ENCODE data around the gene MECP2.
"Not testable (repeated sequence)": the region's sequence is repeated elsewhere in the genome, so short reads cannot be mapped to it uniquely, and the experiment has no call there.

The MECP2 gene

GRCh38 chrX:154097589-154098541, at the start of gene MECP2:
MECP2 (minus strand) TSS chrX:154097717.
- DNase-seq = peak; percentile 96

DNA sequence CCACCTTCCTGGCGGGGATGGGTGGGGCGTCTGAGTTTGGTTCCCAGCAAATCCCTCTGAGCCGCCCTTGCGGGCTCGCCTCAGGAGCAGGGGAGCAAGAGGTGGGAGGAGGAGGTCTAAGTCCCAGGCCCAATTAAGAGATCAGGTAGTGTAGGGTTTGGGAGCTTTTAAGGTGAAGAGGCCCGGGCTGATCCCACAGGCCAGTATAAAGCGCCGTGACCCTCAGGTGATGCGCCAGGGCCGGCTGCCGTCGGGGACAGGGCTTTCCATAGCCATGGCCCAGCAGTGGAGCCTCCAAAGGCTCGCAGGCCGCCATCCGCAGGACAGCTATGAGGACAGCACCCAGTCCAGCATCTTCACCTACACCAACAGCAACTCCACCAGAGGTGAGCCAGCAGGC, 46.5 kb upstream of the MECP2 start, which contains the start of gene OPN1LW:
Gene OPN1LW, plus strand, starts transcription at position 234 of the 400 bp plus-strand sequence. Its CDS starts 41 bp downstream, at position 275.
- DNase-seq = not testable (repeated sequence)

DNA sequence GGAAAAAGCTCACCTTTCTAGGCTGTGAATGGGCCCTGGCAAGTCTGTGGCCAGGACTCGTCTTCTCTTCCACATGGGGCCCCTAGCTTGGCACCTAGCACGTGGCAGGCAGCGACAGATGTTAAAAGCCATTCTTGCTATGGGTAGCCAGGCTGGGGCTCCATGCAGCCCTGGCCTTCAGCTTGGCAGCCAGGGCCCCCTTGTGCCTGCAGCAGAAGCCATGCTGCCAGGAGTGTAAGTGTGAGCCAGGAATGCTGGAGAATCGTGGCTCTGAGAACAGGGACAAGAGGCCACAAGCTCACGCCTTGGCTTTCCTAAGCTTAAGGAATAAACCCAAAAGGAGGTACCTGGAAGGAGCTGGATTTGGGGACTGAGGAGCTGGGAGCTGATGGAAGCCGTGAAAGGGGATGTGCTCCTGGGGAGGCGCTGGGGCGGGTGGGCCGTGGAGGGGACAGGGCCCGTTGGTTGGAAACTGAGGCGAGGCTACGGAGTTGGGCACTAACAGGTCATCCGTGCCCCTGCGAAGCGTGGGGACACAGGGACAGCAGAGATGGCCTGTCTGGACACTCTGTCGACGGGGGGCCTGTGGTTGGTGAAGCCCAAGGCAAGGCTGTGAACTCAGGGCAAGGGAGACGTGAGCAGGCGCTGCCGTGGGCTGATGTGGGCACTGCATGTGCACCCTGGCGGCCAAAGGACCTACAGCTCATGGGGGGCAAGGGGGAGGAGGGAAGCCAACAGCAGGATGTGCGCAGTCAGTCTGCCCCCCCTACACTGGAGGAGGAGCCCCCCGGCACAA, 45.6 kb upstream of the MECP2 start:
- no peak for DNase-seq

DNA sequence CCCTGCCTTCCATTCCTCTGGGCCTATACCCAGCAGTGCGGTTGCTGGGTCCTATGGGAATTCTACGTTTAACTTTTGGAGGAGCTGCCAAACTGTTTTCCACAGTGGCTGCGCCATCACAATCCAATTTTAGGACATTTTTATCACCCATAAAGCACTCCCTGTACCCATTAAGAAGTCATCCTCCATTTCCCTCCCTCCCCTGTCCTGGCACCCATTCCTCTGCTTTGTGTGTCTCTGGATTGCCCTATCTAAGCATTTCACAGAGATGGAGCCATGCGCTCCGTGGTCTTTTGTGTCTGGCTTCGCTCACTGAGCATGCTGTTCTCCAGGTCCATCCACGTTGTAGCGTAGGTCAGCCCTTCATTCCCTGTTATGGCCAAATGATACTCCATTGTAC, 44.9 kb upstream of the MECP2 start:
- no peak for DNase-seq

- no peak for DNase-seq
Measured at GRCh38 chrX:154140742-154141141, 43.2 kb upstream of the MECP2 start.

- no peak for DNase-seq
Measured at GRCh38 chrX:154140206-154140605, 42.7 kb upstream of the MECP2 start.

DNA sequence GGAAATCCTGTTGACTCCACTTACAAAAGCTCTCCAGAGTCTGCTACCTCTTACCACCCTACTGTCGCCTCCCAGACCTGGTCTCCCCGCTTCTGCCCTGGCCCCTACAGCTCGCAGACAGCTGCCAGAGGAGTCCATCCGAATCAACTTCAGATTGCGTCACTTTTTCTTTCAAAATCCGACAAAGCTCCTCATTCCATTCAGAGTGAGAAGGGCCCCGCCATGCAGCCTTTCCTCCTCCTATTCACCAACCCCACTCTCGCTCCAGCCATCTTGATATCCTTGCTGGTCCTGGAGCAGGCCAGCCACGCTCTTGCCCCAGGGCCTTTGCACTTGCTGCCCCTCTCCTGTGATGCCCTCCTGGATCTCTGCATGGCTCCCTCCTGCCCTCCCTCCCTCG, 41.3 kb upstream of the MECP2 start:
- no peak for DNase-seq

GRCh38 chrX:154136627-154137161, 39.2 kb upstream of the MECP2 start:
- peak; percentile 74 for DNase-seq

- no peak for DNase-seq
Measured at GRCh38 chrX:154135458-154136229, 38.1 kb upstream of the MECP2 start.

DNA sequence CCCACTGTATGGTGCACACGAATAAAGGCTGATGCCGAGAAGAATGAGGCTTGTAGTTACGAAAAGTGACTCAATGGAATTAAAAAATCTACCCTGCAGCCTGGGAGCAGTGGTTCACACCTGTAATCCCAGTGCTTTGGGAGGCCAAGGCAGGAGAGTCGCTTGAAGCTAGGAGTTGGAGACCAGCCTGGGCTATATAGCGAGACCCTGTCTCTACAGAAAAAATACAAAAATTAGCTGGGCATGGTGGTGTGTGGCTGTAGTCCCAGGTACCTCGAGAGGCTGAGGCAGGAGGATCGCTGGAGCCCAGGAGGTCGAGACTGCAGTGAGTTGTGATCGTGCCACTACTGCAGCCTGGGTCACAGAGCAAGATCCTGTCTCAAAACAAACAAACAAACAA, 34.8 kb upstream of the MECP2 start:
- no peak for DNase-seq

GRCh38 chrX:154131955-154132354, 34.4 kb upstream of the MECP2 start:
- no peak for DNase-seq

DNA sequence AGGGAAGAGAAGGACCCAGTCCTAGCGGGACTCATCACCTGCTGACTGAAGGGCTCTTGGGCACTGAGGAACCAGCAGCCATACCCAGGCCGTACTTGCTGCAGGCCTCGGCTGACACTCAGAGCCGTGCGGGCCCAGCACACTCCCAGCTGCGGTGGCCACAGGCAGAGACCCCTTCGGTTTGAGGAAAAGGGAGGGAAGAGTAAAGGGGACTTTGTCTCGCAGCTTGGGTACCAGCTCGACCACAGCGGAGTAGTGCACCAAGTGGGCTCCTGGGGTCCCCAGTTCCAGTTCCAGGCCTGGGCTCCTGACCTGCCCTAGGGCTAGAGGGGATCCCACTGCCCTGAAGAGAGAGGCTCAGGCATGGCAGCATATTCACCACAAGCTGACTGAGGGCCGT, 28.6 kb upstream of the MECP2 start:
- no peak for DNase-seq

GRCh38 chrX:154125391-154126040, 28.0 kb upstream of the MECP2 start:
- DNase-seq = no peak

DNA sequence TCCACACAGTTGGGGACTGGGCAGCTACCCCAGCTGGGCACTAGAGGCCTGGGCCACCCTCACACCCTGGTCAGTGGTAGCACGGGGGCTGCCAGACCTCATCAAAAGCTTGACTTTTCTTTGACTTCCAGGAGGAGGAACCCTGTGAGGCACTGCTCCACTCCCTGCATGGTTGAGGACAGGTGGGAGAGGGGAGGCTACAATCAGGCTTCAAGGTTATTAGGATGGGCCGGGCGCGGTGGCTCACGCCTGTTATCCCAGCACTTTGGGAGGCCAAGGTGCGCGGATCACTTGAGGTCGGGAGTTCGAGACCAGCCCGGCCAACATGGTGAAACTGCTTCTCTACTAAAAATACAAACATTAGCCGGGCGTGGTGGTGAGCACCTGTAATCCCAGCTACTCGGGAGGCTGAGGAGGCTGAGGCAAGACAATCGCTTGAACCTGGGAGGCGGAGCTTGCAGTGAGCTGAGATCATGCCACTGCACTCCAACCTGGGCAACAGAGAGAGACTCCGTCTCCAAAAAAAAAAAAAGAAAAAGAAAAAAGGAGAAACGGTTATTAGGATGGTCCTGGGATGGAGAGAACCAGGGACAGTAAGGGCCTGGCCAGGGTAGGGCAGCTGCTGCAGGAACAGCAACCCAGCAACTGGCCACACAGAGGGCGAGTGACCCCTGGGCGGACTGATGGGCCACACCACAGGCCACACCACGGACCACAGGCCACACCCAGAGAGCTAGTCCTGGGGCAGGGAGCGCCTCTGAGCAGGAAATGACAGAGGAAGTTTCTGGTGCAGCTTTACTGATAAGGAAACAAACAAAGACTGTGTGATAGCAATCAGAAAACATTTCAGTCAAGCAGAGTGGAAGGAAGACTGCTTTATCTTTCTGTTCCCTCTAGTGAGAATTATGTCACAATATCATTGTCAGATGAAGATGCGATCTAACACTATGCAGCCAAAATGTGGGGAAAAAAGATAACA, 26.0 kb upstream of the MECP2 start:
- no peak for DNase-seq

DNA sequence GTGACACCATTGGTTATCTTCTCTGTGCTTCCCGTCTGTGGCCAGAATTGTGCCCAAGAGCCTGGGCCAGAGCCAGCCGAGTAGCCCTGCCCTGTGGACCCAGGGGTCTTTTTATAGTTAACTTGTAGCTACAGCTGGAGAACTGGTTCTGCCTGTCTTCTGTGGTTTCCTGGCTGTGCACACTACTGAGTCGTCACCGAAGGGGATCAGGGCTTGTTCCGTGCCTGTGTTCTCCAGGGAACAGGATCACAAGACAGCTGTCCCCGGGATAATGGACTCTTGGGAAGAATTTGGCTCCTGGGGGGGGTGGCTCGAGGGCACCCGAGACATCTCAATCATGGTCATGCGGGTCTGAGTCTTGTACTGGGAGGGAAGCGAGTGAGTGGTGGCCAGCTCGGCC, 24.4 kb upstream of the MECP2 start:
- no peak for DNase-seq

DNA sequence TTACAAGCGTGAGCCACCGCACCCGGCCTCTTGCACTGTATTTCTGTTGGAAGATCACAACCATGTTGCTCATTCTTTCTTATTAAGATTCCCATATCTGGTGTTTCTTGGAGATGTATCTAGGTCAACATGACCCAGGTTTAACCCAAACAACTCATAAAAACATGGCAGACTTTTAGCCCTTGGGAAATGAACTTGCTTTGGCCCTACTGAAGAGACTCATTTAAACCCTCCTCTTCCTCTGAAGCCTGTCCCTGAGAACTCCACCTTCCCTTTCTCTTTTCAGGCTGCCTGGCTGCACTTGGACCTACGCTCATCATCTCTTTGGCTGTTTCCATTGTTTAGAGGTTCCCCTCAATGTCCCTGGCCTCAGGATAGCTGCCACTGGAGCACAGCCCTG, 23.7 kb upstream of the MECP2 start:
- no peak for DNase-seq

- no peak for DNase-seq
Measured at GRCh38 chrX:154120567-154120966, 23.1 kb upstream of the MECP2 start.

- DNase-seq = no peak
Measured at GRCh38 chrX:154117566-154117965, 20.0 kb upstream of the MECP2 start.

DNA sequence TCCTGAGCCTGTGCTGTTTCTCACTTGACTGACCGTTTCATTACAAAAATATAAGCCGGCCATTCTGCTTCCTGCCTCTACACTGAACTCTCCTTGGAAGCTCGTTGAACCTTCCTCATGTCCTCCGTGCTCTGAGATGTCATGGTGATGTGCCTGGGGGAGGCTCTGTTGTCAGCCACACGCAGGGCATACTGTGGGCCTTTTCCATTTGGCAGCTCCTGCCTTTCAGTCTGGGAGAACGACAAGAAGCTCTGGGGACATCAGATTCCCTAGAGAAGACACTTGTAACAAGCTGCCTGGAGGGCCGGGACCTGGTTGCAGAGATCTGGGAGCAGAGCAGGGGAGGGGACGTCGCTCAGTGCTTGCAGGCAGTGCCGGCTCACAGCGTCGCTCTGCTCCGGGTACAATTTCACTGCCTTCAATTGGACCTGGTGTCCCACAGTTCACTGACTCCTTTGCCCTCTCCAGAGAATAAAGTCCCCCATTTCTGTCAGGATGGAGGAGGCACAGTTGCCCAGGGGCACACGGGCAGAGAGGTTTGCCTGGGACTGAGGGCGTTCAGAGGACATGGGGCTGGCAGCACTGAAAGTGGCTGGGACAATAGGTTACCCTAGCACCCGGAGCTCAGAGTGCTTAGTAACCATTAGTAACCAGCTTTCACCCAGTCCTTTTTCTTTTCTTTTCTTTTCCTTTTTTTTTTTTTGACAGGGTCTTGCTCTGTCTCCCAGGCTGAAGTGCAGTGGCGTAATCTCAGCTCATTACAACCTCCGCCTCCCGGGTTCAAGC, 19.1 kb upstream of the MECP2 start:
- no peak for DNase-seq

GRCh38 chrX:154115750-154116149, 18.2 kb upstream of the MECP2 start:
- DNase-seq = no peak

All from NCI-H69 (cell line).